NCI-H146 treated with DMSO at 0.1 percent for 48 hours (cell line): ENCODE results near the gene RFX1.

Experiments used
- DNase-seq: peaks from one replicate; lab custom pipeline; 2025; ENCODE audit not compliant: unreplicated experiment; lab: John Stamatoyannopoulos, UW

The RFX1 gene

GRCh38 chr19:13914777-13915176, 91.3 kb downstream of the RFX1 start:
- DNase-seq, result no peak

- no peak for DNase-seq
These were observed 92.8 kb downstream of the RFX1 start for GRCh38 chr19:13913352-13913751.
